GM12878 (cell line): ENCODE results near the gene MTHFR. TPM values are rescaled to one million over a fixed set of nuclear protein-coding genes. Genes with fewer than 3 reads are reported as not detected.

Experiments used
- ATF7 ChIP-seq: fragments of 450-650 bp; IDR thresholded peaks from 2 replicates; pipeline ENCODE4 v1.6.1; 2016; ENCODE audit warnings: low read depth, mild to moderate bottlenecking
- BCL11A ChIP-seq: IDR thresholded peaks from 2 replicates; pipeline ENCODE4 v1.6.1; 2011; ENCODE audit warnings: low read depth, low read length
- CHD2 ChIP-seq: IDR thresholded peaks from 2 replicates; pipeline ENCODE4 v1.6.1; 2011; ENCODE audit warnings: low read depth, low read length, improper control_type of control experiment, borderline replicate concordance
- ETV6 ChIP-seq, 2 experiments: fragments of 450-650 bp in 1 of 2; IDR thresholded peaks in 1 of 2; conservative IDR thresholded peaks in 1 of 2; 2 replicates each; pipeline ENCODE4 v1.6.1; 2014; ENCODE audit warnings: antibody characterized with exemption in 1 of 2, borderline replicate concordance in 1 of 2, low read depth in 1 of 2, mild to moderate bottlenecking in 1 of 2, moderate library complexity in 1 of 2
- HDGF ChIP-seq: fragments of 450-650 bp; IDR thresholded peaks from 2 replicates; pipeline ENCODE4 v1.6.1; 2016; ENCODE audit warnings: antibody characterized with exemption
- JUNB ChIP-seq: IDR thresholded peaks from 2 replicates; pipeline ENCODE4 v1.6.1; 2016; ENCODE audit warnings: antibody characterized with exemption, mild to moderate bottlenecking
- KDM1A ChIP-seq: fragments of 200-600 bp; sonication (generic); IDR thresholded peaks from 2 replicates; pipeline ENCODE4 v1.6.1; 2016; ENCODE audit warnings: borderline replicate concordance
- MEF2A ChIP-seq: IDR thresholded peaks from 2 replicates; pipeline ENCODE4 v1.6.1; 2011; ENCODE audit warnings: low read depth, mild to moderate bottlenecking, low read length, moderate library complexity; ENCODE audit not compliant: insufficient read depth
- MYC ChIP-seq: IDR thresholded peaks from 2 replicates; pipeline ENCODE4 v1.6.1; 2011; ENCODE audit warnings: mild to moderate bottlenecking, low read length, moderate library complexity, inconsistent platforms; ENCODE audit not compliant: insufficient read depth, insufficient replicate concordance, insufficient read length, severe bottlenecking
- NR2C1 ChIP-seq: fragments of 450-650 bp; IDR thresholded peaks from 2 replicates; pipeline ENCODE4 v1.6.1; 2017; ENCODE audit warnings: antibody characterized with exemption, mild to moderate bottlenecking, moderate library complexity
- POLR2A ChIP-seq: IDR thresholded peaks from 2 replicates; pipeline ENCODE4 v1.6.1; 2011; ENCODE audit warnings: low read depth, mild to moderate bottlenecking, low read length
- RAD21 ChIP-seq: IDR thresholded peaks from 2 replicates; pipeline ENCODE4 v1.6.1; 2011; ENCODE audit warnings: mild to moderate bottlenecking, low read depth, low read length, moderate library complexity; ENCODE audit not compliant: insufficient read depth
- RELA ChIP-seq: fragments of 450-650 bp; IDR thresholded peaks from 2 replicates; pipeline ENCODE4 v1.8.0; 2014; ENCODE audit warnings: borderline replicate concordance; ENCODE audit not compliant: partially characterized antibody
- RFX5 ChIP-seq: IDR thresholded peaks from 2 replicates; pipeline ENCODE4 v1.6.1; 2011; ENCODE audit warnings: low read depth, low read length, improper control_type of control experiment
- SKIL ChIP-seq: fragments of 450-650 bp; IDR thresholded peaks from 2 replicates; pipeline ENCODE4 v1.6.1; 2017; ENCODE audit warnings: mild to moderate bottlenecking, low read depth, inconsistent platforms; ENCODE audit not compliant: poor library complexity, severe bottlenecking
- SMAD1 ChIP-seq: fragments of 450-650 bp; IDR thresholded peaks from 2 replicates; pipeline ENCODE4 v1.6.1; 2018; ENCODE audit warnings: mild to moderate bottlenecking, low read depth; ENCODE audit not compliant: partially characterized antibody
- STAT3 ChIP-seq: IDR thresholded peaks from 2 replicates; pipeline ENCODE4 v1.6.1; 2011; ENCODE audit warnings: low read depth, low read length, improper control_type of control experiment
- SUPT20H ChIP-seq: IDR thresholded peaks from 2 replicates; pipeline ENCODE4 v1.6.1; 2011; ENCODE audit warnings: low read depth, mild to moderate bottlenecking, low read length, moderate library complexity, borderline replicate concordance; ENCODE audit not compliant: control insufficient read depth
- YBX1 ChIP-seq: fragments of 450-650 bp; IDR thresholded peaks from 2 replicates; pipeline ENCODE4 v1.6.1; 2016; ENCODE audit warnings: antibody characterized with exemption
- YY1 ChIP-seq: IDR thresholded peaks from 2 replicates; pipeline ENCODE4 v1.6.1; 2011; ENCODE audit warnings: low read depth, mild to moderate bottlenecking, low read length
- ZNF687 ChIP-seq: fragments of 450-650 bp; IDR thresholded peaks from 2 replicates; pipeline ENCODE4 v1.6.1; 2017; ENCODE audit warnings: mild to moderate bottlenecking, moderate library complexity
- polyA plus RNA-seq, 11 experiments: library from polyadenylated mRNA; depleted of rRNA in 4 of 11; unstranded in 6 of 11; stranded (reverse) in 5 of 11; fragments of >200 nt; fragmentation: Nextera tagmentation in 4 of 11; fragmentation: Illumina TruSeq in 1 of 11; extraction: Ambion mirVana in 4 of 11; extraction: Trizol in 1 of 11; gene quantifications; 1 replicate in 1 of 11; 2 replicates in 10 of 11; pipeline versions ENCODE4 v1.2.1 to v1.2.3, GENCODE V29; 2011 to 2016; ENCODE audit warnings: inconsistent platforms in 2 of 11, missing spikeins in 2 of 11, low read depth in 1 of 11
- total RNA-seq, 4 experiments: library from RNA; depleted of rRNA in 3 of 4; stranded (reverse); fragments of >200 nt in 3 of 4; fragmentation: Illumina TruSeq in 1 of 4; extraction: Trizol in 1 of 4; gene quantifications; 2 replicates each; pipeline versions ENCODE4 v1.2.1 to v1.2.3, GENCODE V29; 2013 to 2021
- TF ChIP-seq, protein P1 (sequence below): fragments of 450-650 bp; IDR thresholded peaks from 2 replicates; pipeline ENCODE4 v1.6.1; 2018; ENCODE audit warnings: borderline replicate concordance, mild to moderate bottlenecking; ENCODE audit not compliant: partially characterized antibody

The MTHFR gene
- total and polyA plus RNA-seq, 10 of the 15 experiments (the other 5 are each of a cell fraction or from before 2014, with no cell fraction given): 1.0 to 16.8 (median 9.4) TPM

GRCh38 chr1:11838349-11839272 is 32.8 kb upstream of the MTHFR start (continued):
- no peak for TF ChIP-seq SKIL
- no peak for TF ChIP-seq KDM1A
- no peak for TF ChIP-seq ZNF687
- TF ChIP-seq RELA: peak; percentile 33
- peak; percentile 22; the same call in 1 of the 2 replicates for TF ChIP-seq POLR2A
- no peak for TF ChIP-seq BCL11A
- no peak for TF ChIP-seq MEF2A
- TF ChIP-seq MYC: no peak
- TF ChIP-seq CHD2: no peak
- TF ChIP-seq NR2C1: no peak
- TF ChIP-seq RFX5: no peak
- TF ChIP-seq SMAD1: no peak
- TF ChIP-seq SUPT20H: no peak
- TF ChIP-seq ETV6 (conservative IDR thresholded peaks at IDR 0.05 in 1 of 2, IDR thresholded peaks at IDR 0.05 in 1 of 2; ENCODE audit: borderline replicate concordance in 1 of 2, low read depth in 1 of 2): no peak
- TF ChIP-seq HDGF: 0 out of 2 replicates have a peak, but pooled peaks have one; percentile 66
- TF ChIP-seq RAD21: peak; percentile 94
- no peak for TF ChIP-seq STAT3
- no peak for TF ChIP-seq YBX1
- TF ChIP-seq, protein P1, sequence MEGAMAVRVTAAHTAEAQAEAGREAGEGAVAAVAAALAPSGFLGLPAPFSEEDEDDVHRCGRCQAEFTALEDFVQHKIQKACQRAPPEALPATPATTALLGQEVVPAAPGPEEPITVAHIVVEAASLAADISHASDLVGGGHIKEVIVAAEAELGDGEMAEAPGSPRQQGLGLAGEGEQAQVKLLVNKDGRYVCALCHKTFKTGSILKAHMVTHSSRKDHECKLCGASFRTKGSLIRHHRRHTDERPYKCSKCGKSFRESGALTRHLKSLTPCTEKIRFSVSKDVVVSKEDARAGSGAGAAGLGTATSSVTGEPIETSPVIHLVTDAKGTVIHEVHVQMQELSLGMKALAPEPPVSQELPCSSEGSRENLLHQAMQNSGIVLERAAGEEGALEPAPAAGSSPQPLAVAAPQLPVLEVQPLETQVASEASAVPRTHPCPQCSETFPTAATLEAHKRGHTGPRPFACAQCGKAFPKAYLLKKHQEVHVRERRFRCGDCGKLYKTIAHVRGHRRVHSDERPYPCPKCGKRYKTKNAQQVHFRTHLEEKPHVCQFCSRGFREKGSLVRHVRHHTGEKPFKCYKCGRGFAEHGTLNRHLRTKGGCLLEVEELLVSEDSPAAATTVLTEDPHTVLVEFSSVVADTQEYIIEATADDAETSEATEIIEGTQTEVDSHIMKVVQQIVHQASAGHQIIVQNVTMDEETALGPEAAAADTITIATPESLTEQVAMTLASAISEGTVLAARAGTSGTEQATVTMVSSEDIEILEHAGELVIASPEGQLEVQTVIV: no peak
- TF ChIP-seq YY1: peak; percentile 64; the same call in 1 of the 2 replicates
- TF ChIP-seq ATF7: no peak
- no peak for TF ChIP-seq JUNB
